HCT116 (cell line): ENCODE measurements around the gene HIVEP3.

Source experiments
- CTCF ChIP-seq, 3 experiments: fragments of 200-600 bp in 1 of 3; sonication (generic) in 1 of 3; IDR thresholded peaks in 2 of 3; conservative IDR thresholded peaks in 1 of 3; 2 replicates each; pipeline ENCODE4 v1.5.1; 2012 to 2017; ENCODE audit warnings: low read depth in 2 of 3, low read length in 2 of 3, antibody characterized with exemption in 1 of 3, borderline replicate concordance in 1 of 3, control low read depth in 1 of 3, mild to moderate bottlenecking in 1 of 3, mixed read lengths in 1 of 3, mixed run types in 1 of 3, moderate library complexity in 1 of 3; ENCODE audit not compliant: insufficient read depth in 1 of 3
- EZH2 ChIP-seq: fragments of 200-600 bp; sonication (generic); IDR thresholded peaks from 2 replicates; pipeline ENCODE4 v1.6.1; 2017; ENCODE audit warnings: antibody characterized with exemption, mixed run types
- MAX ChIP-seq: IDR thresholded peaks from 2 replicates; pipeline ENCODE4 v1.6.1; 2012
- POLR2A ChIP-seq: IDR thresholded peaks from 2 replicates; pipeline ENCODE4 v1.7.0; 2011; ENCODE audit warnings: borderline replicate concordance; ENCODE audit not compliant: insufficient read depth, insufficient read length; ENCODE audit errors: extremely low read depth
- POLR2AphosphoS5 ChIP-seq: IDR thresholded peaks from 2 replicates; pipeline ENCODE4 v1.6.1; 2011; ENCODE audit warnings: mild to moderate bottlenecking, low read depth, low read length, moderate library complexity
- SIN3A ChIP-seq: IDR thresholded peaks from 2 replicates; pipeline ENCODE4 v1.6.1; 2012; ENCODE audit warnings: low read depth
- SRF ChIP-seq: IDR thresholded peaks from 2 replicates; pipeline ENCODE4 v1.6.1; 2012; ENCODE audit warnings: low read depth

- TF ChIP-seq CTCF (IDR thresholded peaks at IDR 0.05 in 2 of 3, conservative IDR thresholded peaks at IDR 0.05 in 1 of 3; ENCODE audit: borderline replicate concordance in 1 of 3, insufficient read depth in 1 of 3, low read depth in 2 of 3, low read length in 2 of 3): no peak
- no peak for TF ChIP-seq SRF
- no peak for TF ChIP-seq EZH2
- TF ChIP-seq SIN3A: no peak
- no peak for TF ChIP-seq MAX
- no peak for TF ChIP-seq POLR2A
- no peak for TF ChIP-seq POLR2AphosphoS5
Observed at GRCh38 chr1:41742219-41742618, 176.5 kb downstream of the HIVEP3 start.
